Fibroblast of mammary gland (primary cell): Measurements from ENCODE around the gene HSPA1A.
"Not testable (repeated sequence)": the region's sequence is repeated elsewhere in the genome, so short reads cannot be mapped to it uniquely, and the experiment has no call there.

Source experiments
- DNase-seq: peaks from one replicate; pipeline ENCODE4 v3.0.0-alpha.2; 2010; ENCODE audit warnings: low read depth
- H3K4me3 ChIP-seq: 2 replicates; pipeline ENCODE4 v1.5.1; 2011; ENCODE audit warnings: low read depth, mild to moderate bottlenecking, low read length, moderate library complexity; ENCODE audit not compliant: control insufficient read depth
- CTCF ChIP-seq: conservative IDR thresholded peaks from 2 replicates; pipeline ENCODE4 v1.5.1; 2011; ENCODE audit warnings: low read depth, low read length, inconsistent platforms; ENCODE audit not compliant: control insufficient read depth, insufficient read depth

The HSPA1A gene

GRCh38 chr6:31814677-31815024 lies 692 bp upstream of the HSPA1A start:
- no peak for TF ChIP-seq CTCF
- H3K4me3 ChIP-seq = peak overlapping the region; percentile 75
- peak; percentile 98 for DNase-seq

- peak overlapping the region; percentile 51 for H3K4me3 ChIP-seq
- peak; percentile 4 for TF ChIP-seq CTCF
- DNase-seq = peak; percentile 40
These were observed 2.0 kb downstream of the HSPA1A start for GRCh38 chr6:31817133-31817928.

DNA sequence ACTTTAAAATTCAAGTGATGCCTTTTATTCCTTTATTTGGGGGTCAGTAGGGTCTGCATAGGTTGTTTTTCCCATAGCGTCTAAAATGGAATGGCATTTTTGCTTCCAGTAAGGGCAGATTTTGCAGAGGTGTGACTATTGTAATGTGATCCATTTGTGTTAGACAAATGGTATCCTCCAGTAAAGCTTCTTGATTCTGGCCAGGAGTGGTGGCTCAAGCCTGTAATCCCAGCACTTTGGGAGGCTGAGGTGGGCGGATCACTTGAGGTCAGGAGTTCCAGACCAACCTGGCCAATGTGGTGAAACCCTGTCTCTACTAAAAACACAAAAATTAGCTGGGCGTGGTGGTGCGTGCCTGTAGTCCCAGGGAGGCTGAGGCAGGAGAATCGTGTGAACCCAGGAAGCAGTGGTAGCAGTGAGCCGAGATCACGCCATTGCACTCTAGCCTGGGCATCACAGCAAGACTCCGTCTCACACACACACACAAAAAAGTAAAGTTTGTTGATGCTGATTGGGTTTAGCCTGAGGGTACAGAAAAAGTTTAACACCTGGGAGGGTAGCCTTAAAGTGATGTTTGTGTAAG lies 2.7 kb downstream of the HSPA1A start:
- DNase-seq = not testable (repeated sequence)

DNA sequence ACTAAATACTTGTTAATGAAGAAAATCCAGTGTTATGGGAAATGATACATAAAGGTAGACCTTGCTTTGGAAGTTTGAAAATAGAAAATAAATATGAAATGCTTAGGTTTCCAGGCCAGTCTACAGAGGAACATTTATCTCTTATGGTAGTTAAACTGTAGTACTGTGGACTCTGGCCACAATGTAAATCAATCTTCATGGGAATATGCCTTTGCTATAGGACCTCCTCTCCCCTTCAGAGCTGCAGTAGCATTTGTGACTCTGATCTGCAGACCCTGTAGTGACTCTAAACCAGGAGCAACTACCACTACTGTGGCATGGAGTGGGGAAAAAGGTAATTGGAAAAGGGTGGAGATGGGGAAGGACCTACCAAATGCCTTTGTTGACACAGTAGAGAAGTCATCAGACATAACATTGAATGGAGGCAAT lies 4.5 kb downstream of the HSPA1A start:
- H3K4me3 ChIP-seq = no peak overlapping the region
- DNase-seq = no peak

More for the DNA sequence above, 2.7 kb downstream of the HSPA1A start:
- peak overlapping the region; percentile 51 for H3K4me3 ChIP-seq

DNA sequence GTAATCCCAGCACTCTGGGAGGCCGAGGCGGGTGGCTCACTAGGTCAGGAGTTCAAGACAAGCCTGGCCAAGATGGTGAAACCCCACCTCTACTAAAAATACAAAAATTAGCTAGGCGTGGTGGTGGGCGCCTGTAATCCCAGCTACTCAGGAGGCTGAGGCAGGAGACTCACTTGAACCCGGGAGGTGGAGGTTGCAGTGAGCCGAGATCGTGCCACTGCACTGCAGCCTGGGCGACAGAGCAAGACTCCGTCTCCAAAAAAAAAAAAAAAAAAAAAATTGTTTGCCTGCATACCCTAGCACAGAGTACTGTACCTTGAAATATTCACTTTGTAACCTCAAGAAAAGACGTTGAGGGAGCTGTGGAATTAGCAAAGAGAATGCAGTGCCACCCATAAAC lies 5.1 kb downstream of the HSPA1A start:
- H3K4me3 ChIP-seq = not testable (repeated sequence)

More for the DNA sequence above, 4.5 kb downstream of the HSPA1A start:
- TF ChIP-seq CTCF = no peak

GRCh38 chr6:31821301-31822035 lies 6.1 kb downstream of the HSPA1A start:
- peak; percentile 41 for DNase-seq
- peak overlapping the region; percentile 63 for H3K4me3 ChIP-seq
- no peak for TF ChIP-seq CTCF

More for the DNA sequence above, 5.1 kb downstream of the HSPA1A start:
- not testable (repeated sequence) for DNase-seq

DNA sequence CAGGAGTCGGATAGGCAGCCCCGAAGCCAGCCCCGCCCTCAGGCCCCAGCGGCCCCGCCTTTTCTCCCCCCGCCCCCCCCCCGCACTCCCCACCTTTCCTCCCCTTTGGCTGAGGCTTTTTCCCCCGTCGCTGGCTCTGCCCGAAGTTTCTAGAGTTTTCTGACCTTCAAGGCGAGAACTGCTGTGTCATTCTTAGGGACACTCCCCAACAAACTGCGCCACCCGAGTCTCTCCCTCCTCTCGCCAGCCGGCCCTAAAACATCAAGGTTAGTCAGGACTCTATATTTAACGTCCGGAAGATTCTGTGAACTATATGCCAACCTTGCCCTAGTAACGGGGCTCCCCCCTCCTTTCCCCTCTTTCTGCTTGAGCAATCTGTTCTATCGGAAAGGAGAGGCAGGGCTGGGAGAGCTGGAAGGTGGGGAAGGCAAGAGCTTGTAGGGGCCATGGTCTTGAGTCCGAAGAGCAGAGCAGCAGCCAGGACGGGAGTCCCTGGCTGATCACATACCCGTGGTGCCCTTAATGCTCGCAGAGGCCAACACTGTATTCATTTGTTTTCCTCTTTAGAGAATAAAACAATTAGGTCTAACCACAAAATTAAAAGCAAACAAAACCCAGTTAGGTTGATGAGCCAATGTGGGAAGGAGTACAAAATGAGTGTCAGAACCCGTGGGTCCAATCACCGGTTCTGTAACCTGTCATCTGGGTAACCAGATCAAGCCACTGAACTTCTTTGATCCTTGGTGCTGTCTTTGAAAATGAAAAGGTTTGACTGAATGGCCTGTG lies 6.9 kb downstream of the HSPA1A start:
- no peak for TF ChIP-seq CTCF
- H3K4me3 ChIP-seq = peak overlapping the region; percentile 63

DNA sequence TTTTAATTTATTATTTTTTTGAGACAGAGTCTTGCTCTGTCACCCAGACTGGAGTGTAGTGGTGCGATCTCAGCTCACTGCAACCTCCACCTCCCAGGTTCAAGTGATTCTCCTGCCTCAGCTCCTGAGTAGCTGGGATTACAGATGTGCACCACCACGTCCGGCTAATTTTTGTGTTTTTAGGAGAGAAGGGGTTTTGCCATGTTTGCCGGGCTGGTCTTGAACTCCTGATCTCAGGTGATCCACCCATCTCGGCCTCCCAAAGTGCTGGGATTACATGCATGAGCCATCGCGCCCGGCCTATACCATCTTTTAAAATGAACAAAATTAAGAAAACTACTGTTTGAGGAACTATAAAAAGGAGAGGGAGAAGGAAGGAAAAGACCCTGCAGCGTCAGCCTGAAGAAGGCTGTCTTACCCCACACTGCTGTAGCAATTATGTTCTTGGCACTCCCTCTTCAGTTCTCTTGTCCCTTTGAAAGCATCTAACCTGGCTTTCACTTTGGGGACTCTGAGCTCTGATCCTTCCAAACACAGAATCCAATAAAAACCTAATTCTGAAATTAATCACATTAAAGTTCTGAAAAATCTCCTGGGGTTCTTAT lies 8.4 kb downstream of the HSPA1A start:
- not testable (repeated sequence) for H3K4me3 ChIP-seq, DNase-seq

More for the DNA sequence above, 6.9 kb downstream of the HSPA1A start:
- DNase-seq = peak; percentile 85
